Spleen (tissue), 7 donors: ENCODE results near the gene MLST8.

Source experiments
- POLR2A ChIP-seq, 3 donors: fragments of 450-650 bp; IDR thresholded peaks; one replicate each; pipeline ENCODE4 v1.5.1; 2017; ENCODE audit warnings: antibody characterized with exemption in 3 of 3, mild to moderate bottlenecking in 1 of 3
- POLR2AphosphoS5 ChIP-seq, 3 donors: sonication (generic); formaldehyde crosslinking; IDR thresholded peaks; one replicate each; pipeline ENCODE4 v1.5.1; 2017; ENCODE audit warnings: antibody characterized with exemption in 3 of 3
- TF ChIP-seq, protein P1 (sequence below), 11 experiments: fragments of 200-600 bp in 7 of 11; fragments of 450-650 bp in 4 of 11; sonication (generic) in 4 of 11; IDR thresholded peaks in 8 of 11; conservative IDR thresholded peaks in 3 of 11; 1 replicate in 7 of 11; 2 replicates in 4 of 11; pipeline versions ENCODE4 v1.4.0 to v1.8.0; 2016 to 2021; ENCODE audit warnings: antibody characterized with exemption in 11 of 11, inconsistent platforms in 4 of 11, mild to moderate bottlenecking in 1 of 11
- donor health status: DM: no; HTN: no; CAD: no; lungs with moderate emphysema.
- donor health status: DM: no; HTN: no; CAD: no.
- donor health status: DM: no; HTN: no; CAD: no.

DNA sequence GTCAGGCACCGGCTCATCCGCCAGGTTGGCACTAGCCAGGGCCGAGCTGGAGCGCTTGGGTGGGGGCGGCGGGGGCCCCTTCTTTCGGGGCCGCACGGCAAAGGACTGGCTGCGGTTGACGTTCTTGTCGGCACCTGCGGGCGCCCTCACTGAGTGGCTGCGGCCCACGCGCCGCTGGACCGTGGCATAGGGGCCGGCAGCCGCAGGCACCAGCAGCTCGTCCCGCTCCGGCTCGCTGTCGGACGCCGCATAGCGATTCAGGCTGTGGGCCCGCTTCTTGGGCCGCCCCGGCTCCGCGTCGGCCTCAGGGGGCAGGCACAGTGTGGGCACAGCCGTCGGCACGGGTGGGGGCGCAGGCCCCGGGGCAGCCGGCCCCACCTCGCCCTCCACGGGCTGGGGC lies 24.8 kb upstream of the MLST8 start:
- TF ChIP-seq POLR2A (IDR thresholded peaks at IDR 0.05) (no peak), POLR2AphosphoS5 (IDR thresholded peaks at IDR 0.05) (no peak)
- TF ChIP-seq, protein P1, sequence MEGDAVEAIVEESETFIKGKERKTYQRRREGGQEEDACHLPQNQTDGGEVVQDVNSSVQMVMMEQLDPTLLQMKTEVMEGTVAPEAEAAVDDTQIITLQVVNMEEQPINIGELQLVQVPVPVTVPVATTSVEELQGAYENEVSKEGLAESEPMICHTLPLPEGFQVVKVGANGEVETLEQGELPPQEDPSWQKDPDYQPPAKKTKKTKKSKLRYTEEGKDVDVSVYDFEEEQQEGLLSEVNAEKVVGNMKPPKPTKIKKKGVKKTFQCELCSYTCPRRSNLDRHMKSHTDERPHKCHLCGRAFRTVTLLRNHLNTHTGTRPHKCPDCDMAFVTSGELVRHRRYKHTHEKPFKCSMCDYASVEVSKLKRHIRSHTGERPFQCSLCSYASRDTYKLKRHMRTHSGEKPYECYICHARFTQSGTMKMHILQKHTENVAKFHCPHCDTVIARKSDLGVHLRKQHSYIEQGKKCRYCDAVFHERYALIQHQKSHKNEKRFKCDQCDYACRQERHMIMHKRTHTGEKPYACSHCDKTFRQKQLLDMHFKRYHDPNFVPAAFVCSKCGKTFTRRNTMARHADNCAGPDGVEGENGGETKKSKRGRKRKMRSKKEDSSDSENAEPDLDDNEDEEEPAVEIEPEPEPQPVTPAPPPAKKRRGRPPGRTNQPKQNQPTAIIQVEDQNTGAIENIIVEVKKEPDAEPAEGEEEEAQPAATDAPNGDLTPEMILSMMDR (IDR thresholded peaks at IDR 0.05 in 8 of 11, conservative IDR thresholded peaks at IDR 0.05 in 3 of 11) = no peak
